SK-N-MC (cell line): ENCODE data around the gene MEF2B.

ENCODE experiments used
- EZH2 ChIP-seq: fragments of 200-600 bp; sonication (generic); IDR thresholded peaks from one replicate; pipeline ENCODE4 v1.6.1; 2017; ENCODE audit warnings: antibody characterized with exemption
- FOXP2 ChIP-seq: optimal IDR thresholded peaks from 2 replicates; pipeline ENCODE3; 2011; ENCODE audit warnings: mild to moderate bottlenecking, moderate library complexity; ENCODE audit not compliant: insufficient read depth; ENCODE audit errors: extremely low read length, control extremely low read depth
- POLR2AphosphoS5 ChIP-seq: IDR thresholded peaks from 2 replicates; pipeline ENCODE4 v1.6.1; 2012; ENCODE audit warnings: mild to moderate bottlenecking, low read depth, low read length, borderline replicate concordance

GRCh38 chr19:19214892-19215291 lies 44.8 kb upstream of the MEF2B start:
- TF ChIP-seq EZH2 (no peak), POLR2AphosphoS5 (no peak), FOXP2 (no peak)
